PC-9 (cell line): ENCODE data around the gene PPM1G. TPM values are rescaled to one million over a fixed set of nuclear protein-coding genes. Genes with fewer than 3 reads are reported as not detected.

Experiments
- BruUV-seq: library from RNA; stranded (reverse); fragments of 400-500 nt; replicated peaks from 2 replicates; lab custom pipeline; 2021; lab: Mats Ljungman, UMichigan
- CTCF ChIA-PET: fragments of 300-600 bp; sonication (Branson Sonifier 250); formaldehyde crosslinking; loops from one replicate; lab custom pipeline; 2022; ENCODE audit warnings: antibody characterized with exemption; lab: Charles Lee
- POLR2A ChIA-PET: fragments of 300-600 bp; sonication (Branson Sonifier 250); formaldehyde crosslinking; loops from one replicate; lab custom pipeline; 2022; ENCODE audit warnings: antibody characterized with exemption; ENCODE audit not compliant: unreplicated experiment; lab: Charles Lee
- DNase-seq, 2 experiments: peaks; one replicate each; pipeline versions ENCODE4 v3.0.0 to v3.0.0-alpha.2; 2015 to 2022; ENCODE audit warnings: mixed read lengths in 1 of 2
- H2AFZ ChIP-seq: fragments of 200-600 bp; sonication (generic); 2 replicates; pipeline ENCODE4 v1.8.1; 2017; ENCODE audit warnings: antibody characterized with exemption
- H3F3A ChIP-seq: fragments of 200-600 bp; sonication (generic); 2 replicates; pipeline ENCODE4 v1.8.1; 2017; ENCODE audit warnings: antibody characterized with exemption, mild to moderate bottlenecking, low read depth; ENCODE audit not compliant: insufficient read depth
- H3K27ac ChIP-seq: fragments of 200-600 bp; sonication (generic); 2 replicates; pipeline ENCODE4 v1.6.1; 2016; ENCODE audit warnings: mixed run types
- H3K27me3 ChIP-seq: fragments of 200-600 bp; sonication (generic); 2 replicates; pipeline ENCODE4 v1.6.1; 2016; ENCODE audit warnings: low read depth, mixed run types; ENCODE audit not compliant: insufficient read depth
- H3K36me3 ChIP-seq: fragments of 200-600 bp; sonication (generic); 2 replicates; pipeline ENCODE4 v1.6.1; 2016; ENCODE audit warnings: low read depth, mixed run types
- H3K4me1 ChIP-seq: fragments of 200-600 bp; sonication (generic); replicated peaks from 2 replicates; pipeline ENCODE4 v1.6.1; 2016; ENCODE audit warnings: mixed run types; ENCODE audit not compliant: insufficient read depth
- H3K4me2 ChIP-seq: fragments of 200-600 bp; sonication (generic); 2 replicates; pipeline ENCODE4 v1.6.1; 2017; ENCODE audit warnings: mixed run types
- H3K4me3 ChIP-seq: fragments of 200-600 bp; sonication (generic); 2 replicates; pipeline ENCODE4 v1.6.1; 2016; ENCODE audit warnings: mixed run types
- H3K79me2 ChIP-seq: fragments of 200-600 bp; sonication (generic); 2 replicates; pipeline ENCODE4 v1.6.1; 2017; ENCODE audit warnings: low read depth, mixed run types
- H3K9me2 ChIP-seq: fragments of 200-600 bp; sonication (generic); 2 replicates; pipeline ENCODE4 v1.8.1; 2017; ENCODE audit warnings: mild to moderate bottlenecking; ENCODE audit not compliant: insufficient read depth
- H3K9me3 ChIP-seq: fragments of 200-600 bp; sonication (generic); 2 replicates; pipeline ENCODE4 v1.8.1; 2016; ENCODE audit warnings: low read depth; ENCODE audit not compliant: insufficient read depth
- H4K20me1 ChIP-seq: fragments of 200-600 bp; sonication (generic); 2 replicates; pipeline ENCODE4 v1.8.1; 2017; ENCODE audit not compliant: insufficient read depth
- EZH2 ChIP-seq: fragments of 200-600 bp; sonication (generic); IDR thresholded peaks from 2 replicates; pipeline ENCODE4 v1.8.0; 2017; ENCODE audit warnings: antibody characterized with exemption, low read depth
- intact Hi-C: fragments of 100-400 bp; cut with micrococcal nuclease; formaldehyde crosslinking; loops from one replicate; pipeline ENCODE4 v1.10.0; 2022; ENCODE audit not compliant: unreplicated experiment
- total RNA-seq: library from RNA; stranded (reverse); gene quantifications from 2 replicates; pipeline ENCODE4 v1.2.3, GENCODE V29; 2021
- TF ChIP-seq, protein P1 (sequence below): fragments of 200-600 bp; sonication (generic); conservative IDR thresholded peaks from 2 replicates; pipeline ENCODE4 v1.6.1; 2017; ENCODE audit warnings: mixed run types, antibody characterized with exemption, mild to moderate bottlenecking, moderate library complexity

PPM1G gene
- total RNA-seq, 1 experiment from 2014 or later, result 136 TPM

- no peak for TF ChIP-seq EZH2
- TF ChIP-seq, protein P1, sequence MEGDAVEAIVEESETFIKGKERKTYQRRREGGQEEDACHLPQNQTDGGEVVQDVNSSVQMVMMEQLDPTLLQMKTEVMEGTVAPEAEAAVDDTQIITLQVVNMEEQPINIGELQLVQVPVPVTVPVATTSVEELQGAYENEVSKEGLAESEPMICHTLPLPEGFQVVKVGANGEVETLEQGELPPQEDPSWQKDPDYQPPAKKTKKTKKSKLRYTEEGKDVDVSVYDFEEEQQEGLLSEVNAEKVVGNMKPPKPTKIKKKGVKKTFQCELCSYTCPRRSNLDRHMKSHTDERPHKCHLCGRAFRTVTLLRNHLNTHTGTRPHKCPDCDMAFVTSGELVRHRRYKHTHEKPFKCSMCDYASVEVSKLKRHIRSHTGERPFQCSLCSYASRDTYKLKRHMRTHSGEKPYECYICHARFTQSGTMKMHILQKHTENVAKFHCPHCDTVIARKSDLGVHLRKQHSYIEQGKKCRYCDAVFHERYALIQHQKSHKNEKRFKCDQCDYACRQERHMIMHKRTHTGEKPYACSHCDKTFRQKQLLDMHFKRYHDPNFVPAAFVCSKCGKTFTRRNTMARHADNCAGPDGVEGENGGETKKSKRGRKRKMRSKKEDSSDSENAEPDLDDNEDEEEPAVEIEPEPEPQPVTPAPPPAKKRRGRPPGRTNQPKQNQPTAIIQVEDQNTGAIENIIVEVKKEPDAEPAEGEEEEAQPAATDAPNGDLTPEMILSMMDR, result no peak
Observed at GRCh38 chr2:27445615-27446014, 36.2 kb upstream of the PPM1G start.

DNA sequence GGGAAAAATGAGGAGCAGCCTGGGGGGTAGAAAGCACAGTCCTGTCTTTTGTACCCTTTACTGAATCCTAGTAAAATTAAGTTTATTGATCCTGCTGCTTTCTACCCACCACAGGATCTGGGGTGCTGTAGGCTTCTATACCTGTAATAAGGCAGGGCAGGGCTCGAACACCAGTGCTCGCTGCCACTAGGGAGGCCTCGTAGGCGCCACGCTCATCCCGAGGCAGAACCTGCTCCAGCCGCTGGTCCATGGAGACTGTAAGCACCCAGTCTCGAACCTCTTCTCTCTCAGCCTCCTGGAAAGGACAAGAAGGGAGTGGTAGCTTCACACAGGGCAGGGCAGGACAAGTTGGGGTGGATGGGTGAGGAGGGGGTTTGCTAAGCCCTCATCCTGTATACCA lies 35.8 kb upstream of the PPM1G start:
- peaks cover 19% of the 10 kb centered on the region for H3K4me1 ChIP-seq
- POLR2A ChIA-PET, result no interaction called here
- H3F3A ChIP-seq, result peaks cover 44% of the 10 kb centered on the region
- no peak overlapping the region for H3K4me2 ChIP-seq
- H3K27me3 ChIP-seq, result no peaks in the 10 kb centered on the region
- no peaks in the 10 kb centered on the region; the same call in 1 of the 2 replicates for H4K20me1 ChIP-seq
- H3K79me2 ChIP-seq, result peaks cover 5% of the 10 kb centered on the region; the same call in 1 of the 2 replicates
- intact Hi-C loops, result loop anchor here (10.0 kb wide), 1 partner anchor 210 kb away; no protein-coding TSS in a partner anchor
- peaks cover 4% of the 10 kb centered on the region; the same call in 1 of the 2 replicates for H3K36me3 ChIP-seq
- TF ChIP-seq EZH2, result no peak
- TF ChIP-seq, protein P1, result no peak
- BruUV-seq, result no TSS peak
- DNase-seq, result no peak
- H3K9me3 ChIP-seq, result no peaks in the 10 kb centered on the region
- no peak overlapping the region for H2AFZ ChIP-seq
- peak overlapping the region; percentile 70 for H3K27ac ChIP-seq
- no peak overlapping the region for H3K4me3 ChIP-seq
- CTCF ChIA-PET, result no interaction called here
- H3K9me2 ChIP-seq, result no peaks in the 10 kb centered on the region

More at GRCh38 chr2:27445615-27446014, 36.2 kb upstream of the PPM1G start:
- no peaks in the 10 kb centered on the region for H3K9me3 ChIP-seq
- no peak for DNase-seq
- CTCF ChIA-PET, result no interaction called here
- no peaks in the 10 kb centered on the region for H3K9me2 ChIP-seq
- no peak overlapping the region for H2AFZ ChIP-seq
- peaks cover 5% of the 10 kb centered on the region; the same call in 1 of the 2 replicates for H3K79me2 ChIP-seq
- POLR2A ChIA-PET, result interaction anchor here (0.5 to 0.6 kb wide), 2 partner anchors 18 to 236 kb away, joined by 7 to 14 read pairs; no protein-coding TSS in a partner anchor
- H4K20me1 ChIP-seq, result no peaks in the 10 kb centered on the region; the same call in 1 of the 2 replicates
- no peak overlapping the region for H3K4me3 ChIP-seq
- BruUV-seq, result TSS peak; percentile 50
- H3K27me3 ChIP-seq, result no peaks in the 10 kb centered on the region
- peak overlapping the region; percentile 70 for H3K27ac ChIP-seq
- peaks cover 40% of the 10 kb centered on the region for H3F3A ChIP-seq
- H3K4me2 ChIP-seq, result peak overlapping the region; percentile 45
- peaks cover 4% of the 10 kb centered on the region; the same call in 1 of the 2 replicates for H3K36me3 ChIP-seq
- H3K4me1 ChIP-seq, result peaks cover 19% of the 10 kb centered on the region
- intact Hi-C loops, result loop anchor here (1.0 to 10.0 kb wide), 2 partner anchors 183 to 209 kb away; no protein-coding TSS in a partner anchor

- peaks cover 4% of the 10 kb centered on the region; the same call in 1 of the 2 replicates for H3K36me3 ChIP-seq
- ChIA-PET POLR2A (interaction anchor here (0.6 kb wide), 1 partner anchor 34 kb away, joined by 3 read pairs; no protein-coding TSS in a partner anchor), CTCF (interaction anchor here (0.7 kb wide), 1 partner anchor 963 kb away, joined by 3 read pairs; no protein-coding TSS in a partner anchor)
- peaks cover 59% of the 10 kb centered on the region for H3F3A ChIP-seq
- no peaks in the 10 kb centered on the region for H3K9me3 ChIP-seq
- H3K4me2 ChIP-seq, result peak overlapping the region; percentile 99
- no TSS peak for BruUV-seq
- no peaks in the 10 kb centered on the region; the same call in 1 of the 2 replicates for H4K20me1 ChIP-seq
- no peaks in the 10 kb centered on the region for H3K9me2 ChIP-seq
- peaks cover 19% of the 10 kb centered on the region for H3K4me1 ChIP-seq
- peak in 1 of 2 experiments; percentile 40 for DNase-seq
- no peaks in the 10 kb centered on the region for H3K27me3 ChIP-seq
- intact Hi-C loops, result loop anchor here (1.0 to 10.0 kb wide), 4 partner anchors 35 to 212 kb away; partner anchors contain the start of gene IFT172
- TF ChIP-seq EZH2, result no peak
- H3K4me3 ChIP-seq, result peak overlapping the region; percentile 79
- peak overlapping the region; percentile 63 for H3K27ac ChIP-seq
- H2AFZ ChIP-seq, result peak overlapping the region; percentile 94
- H3K79me2 ChIP-seq, result peaks cover 5% of the 10 kb centered on the region; the same call in 1 of the 2 replicates
Observed at GRCh38 chr2:27442920-27443282, 33.5 kb upstream of the PPM1G start.
